Endothelial cell of umbilical vein (primary cell): ENCODE data around the gene SGCE.

Source experiments
- CTCF ChIP-seq, 2 donors: IDR thresholded peaks; 1 replicate in 1 of 2; 2 replicates in 1 of 2; pipeline ENCODE4 v1.5.1; 2011; ENCODE audit warnings: low read length in 2 of 2, mild to moderate bottlenecking in 2 of 2, moderate library complexity in 2 of 2, control low read depth in 1 of 2, inconsistent platforms in 1 of 2, low read depth in 1 of 2; ENCODE audit not compliant: insufficient read depth in 1 of 2; ENCODE audit errors: extremely low read depth in 1 of 2
- EZH2 ChIP-seq: IDR thresholded peaks from 2 replicates; pipeline ENCODE4 v1.6.1; 2012; ENCODE audit warnings: borderline replicate concordance, low read depth, mild to moderate bottlenecking, moderate library complexity, low read length, inconsistent platforms; ENCODE audit not compliant: severe bottlenecking
- MAX ChIP-seq: IDR thresholded peaks from 2 replicates; pipeline ENCODE4 v1.6.1; 2011; ENCODE audit not compliant: insufficient read depth, insufficient read length
- POLR2A ChIP-seq: IDR thresholded peaks from 2 replicates; pipeline ENCODE4 v1.6.1; 2012; ENCODE audit warnings: low read depth, mild to moderate bottlenecking, control low read depth, low read length
- POLR2AphosphoS5 ChIP-seq: IDR thresholded peaks from 2 replicates; pipeline ENCODE4 v1.6.1; 2012; ENCODE audit warnings: low read depth, mild to moderate bottlenecking, control low read depth, low read length, moderate library complexity; ENCODE audit not compliant: insufficient read depth

- no peak for TF ChIP-seq CTCF (IDR thresholded peaks at IDR 0.05; ENCODE audit: extremely low read depth in 1 of 2, insufficient read depth in 1 of 2, low read depth in 1 of 2, low read length in 2 of 2)
- no peak for TF ChIP-seq EZH2
- TF ChIP-seq POLR2A = no peak
- TF ChIP-seq POLR2AphosphoS5 = no peak
- TF ChIP-seq MAX = no peak
Observed at GRCh38 chr7:94643771-94644545, 12.0 kb downstream of the SGCE start.
